ENCODE data around the gene TMEM115.

The TMEM115 gene

GRCh38 chr3:50351323-50351697, 8.0 kb downstream of the TMEM115 start:
- no peak for DNase-seq

- DNase-seq = peak; percentile 77
These were observed 8.6 kb downstream of the TMEM115 start, which contains the start of the genes CYB561D2 and NPRL2 for GRCh38 chr3:50350527-50351322. TSS of gene CYB561D2 (plus strand) at chr3:50350862. CDS start at chr3:50351434, 572 bp downstream. TSS of gene NPRL2 (minus strand) at chr3:50350775. CDS start at chr3:50350652, 123 bp downstream.

- DNase-seq = no peak
These were observed 9.2 kb downstream of the TMEM115 start for GRCh38 chr3:50350213-50350526.

GRCh38 chr3:50347187-50347813, 12.0 kb downstream of the TMEM115 start:
- peak; percentile 33 for DNase-seq

- no peak for DNase-seq
These were observed 13.6 kb downstream of the TMEM115 start, which contains the start of gene ZMYND10 for GRCh38 chr3:50345586-50346234. TSS of gene ZMYND10 (minus strand) at chr3:50345732. CDS start at chr3:50345579, 153 bp downstream.

GRCh38 chr3:50345008-50345407, 14.3 kb downstream of the TMEM115 start:
- DNase-seq = no peak

- no peak for DNase-seq
These were observed 16.3 kb downstream of the TMEM115 start for GRCh38 chr3:50342813-50343633.

- no peak for DNase-seq
These were observed 17.2 kb downstream of the TMEM115 start for GRCh38 chr3:50341996-50342650.

- DNase-seq = no peak
These were observed 17.8 kb downstream of the TMEM115 start for GRCh38 chr3:50341537-50341936.

GRCh38 chr3:50340448-50341329, 18.6 kb downstream of the TMEM115 start, which contains the start of gene RASSF1:
TSS of gene RASSF1 (minus strand) at chr3:50340836. CDS start at chr3:50340805, 31 bp downstream.
- no peak for DNase-seq

GRCh38 chr3:50340147-50340447, 19.2 kb downstream of the TMEM115 start:
- DNase-seq = no peak

- no peak for DNase-seq
These were observed 19.7 kb downstream of the TMEM115 start for GRCh38 chr3:50339485-50340146.

- DNase-seq = no peak
These were observed 20.4 kb downstream of the TMEM115 start for GRCh38 chr3:50338965-50339364.

GRCh38 chr3:50337175-50337861, 22.0 kb downstream of the TMEM115 start:
- peak; percentile 94 for DNase-seq

GRCh38 chr3:50336452-50337174, 22.7 kb downstream of the TMEM115 start:
- no peak for DNase-seq

- no peak for DNase-seq
These were observed 24.8 kb downstream of the TMEM115 start for GRCh38 chr3:50334339-50335075.

- no peak for DNase-seq
These were observed 25.5 kb downstream of the TMEM115 start for GRCh38 chr3:50333744-50334328.

- no peak for DNase-seq
These were observed 27.9 kb downstream of the TMEM115 start for GRCh38 chr3:50331364-50331907.
